Measurements from ENCODE around the gene ZMAT5. TPM values are rescaled to one million over a fixed set of nuclear protein-coding genes. Genes with fewer than 3 reads are reported as not detected.

The ZMAT5 gene
- total RNA-seq, 1 experiment from 2014 or later, result 13.4 TPM

DNA sequence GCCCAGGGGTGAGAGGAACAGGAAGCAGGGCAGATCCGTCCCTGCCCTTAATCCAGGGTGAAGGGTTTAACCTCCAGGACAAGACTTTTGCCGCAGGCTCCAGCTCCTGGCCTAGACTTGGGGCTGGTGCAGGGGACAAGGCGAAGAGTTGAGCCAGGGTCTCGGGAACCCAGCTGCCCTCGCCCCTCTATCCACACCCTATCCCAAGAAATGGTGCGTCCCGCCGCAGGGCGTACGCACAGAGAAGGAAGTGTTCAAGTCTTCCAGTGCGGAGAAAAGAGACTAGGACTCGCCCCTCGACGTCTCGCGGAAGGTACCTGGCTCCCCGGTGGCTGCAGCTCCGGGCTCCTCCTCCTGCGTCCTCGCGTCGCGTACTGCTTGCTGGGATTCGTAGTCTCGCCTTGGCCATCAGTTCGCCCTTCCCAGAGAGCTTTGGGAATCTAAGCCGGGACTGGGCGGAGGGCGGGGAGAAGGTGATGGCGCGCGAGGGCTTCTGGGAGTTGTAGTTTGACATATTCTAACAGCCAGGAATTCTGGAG is at the start of gene ZMAT5 (continued):
- TF ChIP-seq, protein P1, sequence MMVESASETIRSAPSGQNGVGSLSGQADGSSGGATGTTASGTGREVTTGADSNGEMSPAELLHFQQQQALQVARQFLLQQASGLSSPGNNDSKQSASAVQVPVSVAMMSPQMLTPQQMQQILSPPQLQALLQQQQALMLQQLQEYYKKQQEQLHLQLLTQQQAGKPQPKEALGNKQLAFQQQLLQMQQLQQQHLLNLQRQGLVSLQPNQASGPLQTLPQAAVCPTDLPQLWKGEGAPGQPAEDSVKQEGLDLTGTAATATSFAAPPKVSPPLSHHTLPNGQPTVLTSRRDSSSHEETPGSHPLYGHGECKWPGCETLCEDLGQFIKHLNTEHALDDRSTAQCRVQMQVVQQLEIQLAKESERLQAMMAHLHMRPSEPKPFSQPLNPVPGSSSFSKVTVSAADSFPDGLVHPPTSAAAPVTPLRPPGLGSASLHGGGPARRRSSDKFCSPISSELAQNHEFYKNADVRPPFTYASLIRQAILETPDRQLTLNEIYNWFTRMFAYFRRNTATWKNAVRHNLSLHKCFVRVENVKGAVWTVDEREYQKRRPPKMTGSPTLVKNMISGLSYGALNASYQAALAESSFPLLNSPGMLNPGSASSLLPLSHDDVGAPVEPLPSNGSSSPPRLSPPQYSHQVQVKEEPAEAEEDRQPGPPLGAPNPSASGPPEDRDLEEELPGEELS (CRISPR knock-in tag; IDR thresholded peaks at IDR 0.05), result 0 out of 2 replicates have a peak, but pooled peaks have one; percentile 35
- TF ChIP-seq, protein P2, sequence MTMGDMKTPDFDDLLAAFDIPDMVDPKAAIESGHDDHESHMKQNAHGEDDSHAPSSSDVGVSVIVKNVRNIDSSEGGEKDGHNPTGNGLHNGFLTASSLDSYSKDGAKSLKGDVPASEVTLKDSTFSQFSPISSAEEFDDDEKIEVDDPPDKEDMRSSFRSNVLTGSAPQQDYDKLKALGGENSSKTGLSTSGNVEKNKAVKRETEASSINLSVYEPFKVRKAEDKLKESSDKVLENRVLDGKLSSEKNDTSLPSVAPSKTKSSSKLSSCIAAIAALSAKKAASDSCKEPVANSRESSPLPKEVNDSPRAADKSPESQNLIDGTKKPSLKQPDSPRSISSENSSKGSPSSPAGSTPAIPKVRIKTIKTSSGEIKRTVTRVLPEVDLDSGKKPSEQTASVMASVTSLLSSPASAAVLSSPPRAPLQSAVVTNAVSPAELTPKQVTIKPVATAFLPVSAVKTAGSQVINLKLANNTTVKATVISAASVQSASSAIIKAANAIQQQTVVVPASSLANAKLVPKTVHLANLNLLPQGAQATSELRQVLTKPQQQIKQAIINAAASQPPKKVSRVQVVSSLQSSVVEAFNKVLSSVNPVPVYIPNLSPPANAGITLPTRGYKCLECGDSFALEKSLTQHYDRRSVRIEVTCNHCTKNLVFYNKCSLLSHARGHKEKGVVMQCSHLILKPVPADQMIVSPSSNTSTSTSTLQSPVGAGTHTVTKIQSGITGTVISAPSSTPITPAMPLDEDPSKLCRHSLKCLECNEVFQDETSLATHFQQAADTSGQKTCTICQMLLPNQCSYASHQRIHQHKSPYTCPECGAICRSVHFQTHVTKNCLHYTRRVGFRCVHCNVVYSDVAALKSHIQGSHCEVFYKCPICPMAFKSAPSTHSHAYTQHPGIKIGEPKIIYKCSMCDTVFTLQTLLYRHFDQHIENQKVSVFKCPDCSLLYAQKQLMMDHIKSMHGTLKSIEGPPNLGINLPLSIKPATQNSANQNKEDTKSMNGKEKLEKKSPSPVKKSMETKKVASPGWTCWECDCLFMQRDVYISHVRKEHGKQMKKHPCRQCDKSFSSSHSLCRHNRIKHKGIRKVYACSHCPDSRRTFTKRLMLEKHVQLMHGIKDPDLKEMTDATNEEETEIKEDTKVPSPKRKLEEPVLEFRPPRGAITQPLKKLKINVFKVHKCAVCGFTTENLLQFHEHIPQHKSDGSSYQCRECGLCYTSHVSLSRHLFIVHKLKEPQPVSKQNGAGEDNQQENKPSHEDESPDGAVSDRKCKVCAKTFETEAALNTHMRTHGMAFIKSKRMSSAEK (CRISPR knock-in tag; IDR thresholded peaks at IDR 0.05; ENCODE audit: borderline replicate concordance), result no peak
- no peak for TF ChIP-seq JUN (CRISPR knock-in tag; IDR thresholded peaks at IDR 0.05)
- peak; percentile 14; the same call in 1 of the 2 replicates for TF ChIP-seq FOXK1 (CRISPR knock-in tag; IDR thresholded peaks at IDR 0.05)
- no peak for TF ChIP-seq NFYB (CRISPR knock-in tag; conservative IDR thresholded peaks at IDR 0.05; ENCODE audit: low read depth)
- TF ChIP-seq, protein P3, sequence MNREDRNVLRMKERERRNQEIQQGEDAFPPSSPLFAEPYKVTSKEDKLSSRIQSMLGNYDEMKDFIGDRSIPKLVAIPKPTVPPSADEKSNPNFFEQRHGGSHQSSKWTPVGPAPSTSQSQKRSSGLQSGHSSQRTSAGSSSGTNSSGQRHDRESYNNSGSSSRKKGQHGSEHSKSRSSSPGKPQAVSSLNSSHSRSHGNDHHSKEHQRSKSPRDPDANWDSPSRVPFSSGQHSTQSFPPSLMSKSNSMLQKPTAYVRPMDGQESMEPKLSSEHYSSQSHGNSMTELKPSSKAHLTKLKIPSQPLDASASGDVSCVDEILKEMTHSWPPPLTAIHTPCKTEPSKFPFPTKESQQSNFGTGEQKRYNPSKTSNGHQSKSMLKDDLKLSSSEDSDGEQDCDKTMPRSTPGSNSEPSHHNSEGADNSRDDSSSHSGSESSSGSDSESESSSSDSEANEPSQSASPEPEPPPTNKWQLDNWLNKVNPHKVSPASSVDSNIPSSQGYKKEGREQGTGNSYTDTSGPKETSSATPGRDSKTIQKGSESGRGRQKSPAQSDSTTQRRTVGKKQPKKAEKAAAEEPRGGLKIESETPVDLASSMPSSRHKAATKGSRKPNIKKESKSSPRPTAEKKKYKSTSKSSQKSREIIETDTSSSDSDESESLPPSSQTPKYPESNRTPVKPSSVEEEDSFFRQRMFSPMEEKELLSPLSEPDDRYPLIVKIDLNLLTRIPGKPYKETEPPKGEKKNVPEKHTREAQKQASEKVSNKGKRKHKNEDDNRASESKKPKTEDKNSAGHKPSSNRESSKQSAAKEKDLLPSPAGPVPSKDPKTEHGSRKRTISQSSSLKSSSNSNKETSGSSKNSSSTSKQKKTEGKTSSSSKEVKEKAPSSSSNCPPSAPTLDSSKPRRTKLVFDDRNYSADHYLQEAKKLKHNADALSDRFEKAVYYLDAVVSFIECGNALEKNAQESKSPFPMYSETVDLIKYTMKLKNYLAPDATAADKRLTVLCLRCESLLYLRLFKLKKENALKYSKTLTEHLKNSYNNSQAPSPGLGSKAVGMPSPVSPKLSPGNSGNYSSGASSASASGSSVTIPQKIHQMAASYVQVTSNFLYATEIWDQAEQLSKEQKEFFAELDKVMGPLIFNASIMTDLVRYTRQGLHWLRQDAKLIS (CRISPR knock-in tag; IDR thresholded peaks at IDR 0.05; ENCODE audit: borderline replicate concordance), result no peak
- no peak for TF ChIP-seq OVOL2 (CRISPR knock-in tag; IDR thresholded peaks at IDR 0.05; ENCODE audit: borderline replicate concordance)
- TF ChIP-seq, protein P4, sequence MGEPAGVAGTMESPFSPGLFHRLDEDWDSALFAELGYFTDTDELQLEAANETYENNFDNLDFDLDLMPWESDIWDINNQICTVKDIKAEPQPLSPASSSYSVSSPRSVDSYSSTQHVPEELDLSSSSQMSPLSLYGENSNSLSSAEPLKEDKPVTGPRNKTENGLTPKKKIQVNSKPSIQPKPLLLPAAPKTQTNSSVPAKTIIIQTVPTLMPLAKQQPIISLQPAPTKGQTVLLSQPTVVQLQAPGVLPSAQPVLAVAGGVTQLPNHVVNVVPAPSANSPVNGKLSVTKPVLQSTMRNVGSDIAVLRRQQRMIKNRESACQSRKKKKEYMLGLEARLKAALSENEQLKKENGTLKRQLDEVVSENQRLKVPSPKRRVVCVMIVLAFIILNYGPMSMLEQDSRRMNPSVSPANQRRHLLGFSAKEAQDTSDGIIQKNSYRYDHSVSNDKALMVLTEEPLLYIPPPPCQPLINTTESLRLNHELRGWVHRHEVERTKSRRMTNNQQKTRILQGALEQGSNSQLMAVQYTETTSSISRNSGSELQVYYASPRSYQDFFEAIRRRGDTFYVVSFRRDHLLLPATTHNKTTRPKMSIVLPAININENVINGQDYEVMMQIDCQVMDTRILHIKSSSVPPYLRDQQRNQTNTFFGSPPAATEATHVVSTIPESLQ (CRISPR knock-in tag; IDR thresholded peaks at IDR 0.05), result no peak
- TF ChIP-seq, protein P5, sequence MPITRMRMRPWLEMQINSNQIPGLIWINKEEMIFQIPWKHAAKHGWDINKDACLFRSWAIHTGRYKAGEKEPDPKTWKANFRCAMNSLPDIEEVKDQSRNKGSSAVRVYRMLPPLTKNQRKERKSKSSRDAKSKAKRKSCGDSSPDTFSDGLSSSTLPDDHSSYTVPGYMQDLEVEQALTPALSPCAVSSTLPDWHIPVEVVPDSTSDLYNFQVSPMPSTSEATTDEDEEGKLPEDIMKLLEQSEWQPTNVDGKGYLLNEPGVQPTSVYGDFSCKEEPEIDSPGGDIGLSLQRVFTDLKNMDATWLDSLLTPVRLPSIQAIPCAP (CRISPR knock-in tag; IDR thresholded peaks at IDR 0.05), result no peak
- TF ChIP-seq, protein P6, sequence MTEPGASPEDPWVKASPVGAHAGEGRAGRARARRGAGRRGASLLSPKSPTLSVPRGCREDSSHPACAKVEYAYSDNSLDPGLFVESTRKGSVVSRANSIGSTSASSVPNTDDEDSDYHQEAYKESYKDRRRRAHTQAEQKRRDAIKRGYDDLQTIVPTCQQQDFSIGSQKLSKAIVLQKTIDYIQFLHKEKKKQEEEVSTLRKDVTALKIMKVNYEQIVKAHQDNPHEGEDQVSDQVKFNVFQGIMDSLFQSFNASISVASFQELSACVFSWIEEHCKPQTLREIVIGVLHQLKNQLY (CRISPR knock-in tag; IDR thresholded peaks at IDR 0.05), result no peak
- no peak for TF ChIP-seq NR2C2 (CRISPR knock-in tag; IDR thresholded peaks at IDR 0.05)
- no peak for TF ChIP-seq NR3C1 (CRISPR knock-in tag; conservative IDR thresholded peaks at IDR 0.05; ENCODE audit: low read depth)
- TF ChIP-seq SMAD3 (CRISPR knock-in tag; IDR thresholded peaks at IDR 0.05; ENCODE audit: borderline replicate concordance), result no peak
- TF ChIP-seq, protein P7, sequence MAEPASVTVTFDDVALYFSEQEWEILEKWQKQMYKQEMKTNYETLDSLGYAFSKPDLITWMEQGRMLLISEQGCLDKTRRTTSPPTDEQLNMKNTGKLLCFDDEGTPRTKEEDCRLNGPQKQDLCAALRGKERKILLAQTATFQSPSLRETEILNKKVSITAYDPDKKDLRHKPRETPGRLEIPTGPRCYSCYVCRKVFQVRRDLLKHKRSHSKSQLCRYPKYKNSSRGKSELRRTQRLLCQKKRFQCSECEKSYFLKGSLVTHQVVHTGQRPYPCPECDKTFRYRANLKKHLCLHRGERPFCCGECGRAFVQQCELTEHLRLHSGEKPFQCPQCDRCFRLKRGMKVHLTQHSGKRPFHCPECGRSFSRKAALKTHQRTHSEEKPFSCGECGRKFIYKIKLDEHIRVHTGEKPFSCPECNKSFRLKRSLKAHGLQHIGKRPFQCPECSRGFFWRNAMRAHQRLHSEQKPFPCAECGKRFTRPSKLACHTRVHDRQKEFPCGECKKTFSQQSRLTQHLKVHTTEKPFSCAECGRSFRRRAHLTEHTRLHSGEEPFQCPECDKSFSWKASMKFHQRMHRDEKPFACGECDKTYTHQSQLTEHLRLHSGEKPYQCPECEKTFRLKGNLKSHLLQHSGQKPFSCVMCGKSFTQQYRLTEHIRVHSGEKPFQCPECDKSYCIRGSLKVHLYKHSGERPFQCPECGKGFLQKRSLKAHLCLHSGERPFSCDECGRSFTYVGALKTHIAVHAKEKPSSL (CRISPR knock-in tag; conservative IDR thresholded peaks at IDR 0.05), result no peak
- TF ChIP-seq KAT7 (CRISPR knock-in tag; IDR thresholded peaks at IDR 0.05; ENCODE audit: borderline replicate concordance), result 0 out of 2 replicates have a peak, but pooled peaks have one; percentile 67
- TF ChIP-seq SP1 (CRISPR knock-in tag; conservative IDR thresholded peaks at IDR 0.05), result peak; percentile 54; the same call in 1 of the 2 replicates
- TF ChIP-seq NFE2L1 (CRISPR knock-in tag; IDR thresholded peaks at IDR 0.05), result no peak
- no peak for TF ChIP-seq TEAD4 (CRISPR knock-in tag; IDR thresholded peaks at IDR 0.05)
- TF ChIP-seq NR1H2 (CRISPR knock-in tag; IDR thresholded peaks at IDR 0.05), result no peak
- TF ChIP-seq SOX15 (CRISPR knock-in tag; IDR thresholded peaks at IDR 0.05), result no peak

Data from WTC11 (cell line).